SH-SY5Y (cell line): ENCODE data around the gene ANAPC4.

Experiments used
- GATA2 ChIP-seq: IDR thresholded peaks from 2 replicates; pipeline ENCODE4 v1.6.1; 2011; ENCODE audit warnings: mild to moderate bottlenecking, low read depth, low read length
- GATA3 ChIP-seq: IDR thresholded peaks from 2 replicates; pipeline ENCODE4 v1.6.1; 2011; ENCODE audit warnings: low read depth, mild to moderate bottlenecking, low read length, moderate library complexity

GRCh38 chr4:25457053-25457715 is 80.1 kb downstream of the ANAPC4 start:
- TF ChIP-seq GATA2 (no peak), GATA3 (no peak)
